ENCODE measurements around the gene NLRC4. TPM values are rescaled to one million over a fixed set of nuclear protein-coding genes. Genes with fewer than 3 reads are reported as not detected.
"Not testable (repeated sequence)": the region's sequence is repeated elsewhere in the genome, so short reads cannot be mapped to it uniquely, and the experiment has no call there.

The NLRC4 gene, protein sequence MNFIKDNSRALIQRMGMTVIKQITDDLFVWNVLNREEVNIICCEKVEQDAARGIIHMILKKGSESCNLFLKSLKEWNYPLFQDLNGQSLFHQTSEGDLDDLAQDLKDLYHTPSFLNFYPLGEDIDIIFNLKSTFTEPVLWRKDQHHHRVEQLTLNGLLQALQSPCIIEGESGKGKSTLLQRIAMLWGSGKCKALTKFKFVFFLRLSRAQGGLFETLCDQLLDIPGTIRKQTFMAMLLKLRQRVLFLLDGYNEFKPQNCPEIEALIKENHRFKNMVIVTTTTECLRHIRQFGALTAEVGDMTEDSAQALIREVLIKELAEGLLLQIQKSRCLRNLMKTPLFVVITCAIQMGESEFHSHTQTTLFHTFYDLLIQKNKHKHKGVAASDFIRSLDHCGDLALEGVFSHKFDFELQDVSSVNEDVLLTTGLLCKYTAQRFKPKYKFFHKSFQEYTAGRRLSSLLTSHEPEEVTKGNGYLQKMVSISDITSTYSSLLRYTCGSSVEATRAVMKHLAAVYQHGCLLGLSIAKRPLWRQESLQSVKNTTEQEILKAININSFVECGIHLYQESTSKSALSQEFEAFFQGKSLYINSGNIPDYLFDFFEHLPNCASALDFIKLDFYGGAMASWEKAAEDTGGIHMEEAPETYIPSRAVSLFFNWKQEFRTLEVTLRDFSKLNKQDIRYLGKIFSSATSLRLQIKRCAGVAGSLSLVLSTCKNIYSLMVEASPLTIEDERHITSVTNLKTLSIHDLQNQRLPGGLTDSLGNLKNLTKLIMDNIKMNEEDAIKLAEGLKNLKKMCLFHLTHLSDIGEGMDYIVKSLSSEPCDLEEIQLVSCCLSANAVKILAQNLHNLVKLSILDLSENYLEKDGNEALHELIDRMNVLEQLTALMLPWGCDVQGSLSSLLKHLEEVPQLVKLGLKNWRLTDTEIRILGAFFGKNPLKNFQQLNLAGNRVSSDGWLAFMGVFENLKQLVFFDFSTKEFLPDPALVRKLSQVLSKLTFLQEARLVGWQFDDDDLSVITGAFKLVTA
- not detected in 2 replicates for total RNA-seq (ENCODE audit: low replicate concordance)

DNA sequence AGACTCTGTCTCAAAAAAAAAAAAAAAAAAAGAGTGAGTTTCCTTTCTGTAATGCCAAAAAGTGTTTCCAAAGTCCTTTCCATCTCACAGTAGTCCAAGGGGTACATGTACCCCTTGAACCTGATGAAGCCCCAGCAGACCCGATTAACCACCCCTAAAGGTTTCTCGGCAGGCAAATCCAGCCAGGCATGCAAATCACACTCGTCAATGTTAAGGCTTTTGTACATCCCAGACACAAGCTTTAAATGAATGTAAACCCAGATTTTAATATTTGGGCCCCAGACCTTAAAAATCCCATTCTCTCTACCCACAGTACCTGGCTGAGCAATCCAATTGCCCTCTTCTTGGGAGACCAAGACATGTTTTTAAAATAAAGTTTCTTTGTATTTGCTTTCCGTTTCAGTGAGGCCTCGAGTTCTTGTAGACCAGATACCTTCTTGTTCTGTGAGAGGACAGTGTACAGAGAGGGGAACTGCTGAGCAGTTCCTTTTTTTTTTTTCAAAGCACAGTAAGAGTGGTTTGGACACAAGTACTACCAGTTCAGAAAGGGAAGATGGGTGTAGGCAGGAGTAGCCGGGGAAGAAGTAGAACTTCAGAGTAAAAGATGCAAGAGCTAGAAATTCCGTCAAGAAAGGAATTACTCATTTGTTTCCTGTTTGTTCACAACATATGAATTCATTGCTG, at the start of gene NLRC4:
NLRC4 (minus strand) TSS at position 465 of the 684 bp plus-strand sequence. CDS start 8,111 bp downstream, outside the sequence.
- DNase-seq (ENCODE audit: low read depth), result no peak
- TF ChIP-seq CTCF (IDR thresholded peaks at IDR 0.05; ENCODE audit: insufficient read depth, low read length), result no peak

GRCh38 chr2:32310577-32310976, 45.9 kb upstream of the NLRC4 start:
- no peak for TF ChIP-seq CTCF (IDR thresholded peaks at IDR 0.05; ENCODE audit: insufficient read depth, low read length)
- DNase-seq (ENCODE audit: low read depth), result no peak
- H3K4me3 ChIP-seq (ENCODE audit: low read depth, low read length), result no peak overlapping the region

More for the DNA sequence above, at the start of gene NLRC4:
- H3K4me3 ChIP-seq (ENCODE audit: low read depth, low read length), result no peak within 1 kb of the TSS

GRCh38 chr2:32293966-32294562, 29.4 kb upstream of the NLRC4 start:
- not testable (repeated sequence) for H3K4me3 ChIP-seq (ENCODE audit: low read depth, low read length); DNase-seq (ENCODE audit: low read depth)

- H3K4me3 ChIP-seq (ENCODE audit: low read depth, low read length); DNase-seq (ENCODE audit: low read depth): not testable (repeated sequence)
These were observed 28.8 kb upstream of the NLRC4 start for GRCh38 chr2:32293493-32293892.

DNA sequence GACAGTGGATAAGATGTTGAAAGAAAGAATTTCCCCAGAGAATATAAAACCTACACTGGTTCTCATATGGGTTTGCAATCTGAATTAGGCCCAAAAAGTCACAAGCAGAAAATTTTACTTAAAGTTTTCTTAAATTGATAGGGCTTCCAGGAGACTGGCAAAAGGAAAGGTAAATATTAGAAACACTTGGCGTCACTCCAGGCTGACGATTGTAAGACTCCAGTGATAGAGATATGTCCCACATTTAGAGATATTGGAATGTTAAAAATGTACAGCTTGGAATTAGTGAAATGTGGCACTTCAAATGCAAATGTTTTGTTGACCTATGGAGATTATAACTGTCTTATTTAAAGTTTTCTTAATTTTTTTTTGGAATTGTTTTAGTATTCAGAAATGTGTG, 27.1 kb upstream of the NLRC4 start:
- H3K4me3 ChIP-seq (ENCODE audit: low read depth, low read length), result no peak overlapping the region
- no peak for TF ChIP-seq CTCF (IDR thresholded peaks at IDR 0.05; ENCODE audit: insufficient read depth, low read length)
- no peak for DNase-seq (ENCODE audit: low read depth)

- H3K4me3 ChIP-seq (ENCODE audit: low read depth, low read length), result no peak overlapping the region
- TF ChIP-seq CTCF (IDR thresholded peaks at IDR 0.05; ENCODE audit: insufficient read depth, low read length), result no peak
- DNase-seq (ENCODE audit: low read depth), result no peak
These were observed 25.3 kb upstream of the NLRC4 start for GRCh38 chr2:32290000-32290339.

All from fibroblast of the aortic adventitia (primary cell).